ENCODE measurements around the gene HTD2. TPM values are rescaled to one million over a fixed set of nuclear protein-coding genes. Genes with fewer than 3 reads are reported as not detected.

The HTD2 gene
- total and polyA plus RNA-seq, 9 of the 15 experiments (the other 6 are each of a cell fraction or from before 2014, with no cell fraction given): 1.8 to 22.8 (median 9.6) TPM

DNA sequence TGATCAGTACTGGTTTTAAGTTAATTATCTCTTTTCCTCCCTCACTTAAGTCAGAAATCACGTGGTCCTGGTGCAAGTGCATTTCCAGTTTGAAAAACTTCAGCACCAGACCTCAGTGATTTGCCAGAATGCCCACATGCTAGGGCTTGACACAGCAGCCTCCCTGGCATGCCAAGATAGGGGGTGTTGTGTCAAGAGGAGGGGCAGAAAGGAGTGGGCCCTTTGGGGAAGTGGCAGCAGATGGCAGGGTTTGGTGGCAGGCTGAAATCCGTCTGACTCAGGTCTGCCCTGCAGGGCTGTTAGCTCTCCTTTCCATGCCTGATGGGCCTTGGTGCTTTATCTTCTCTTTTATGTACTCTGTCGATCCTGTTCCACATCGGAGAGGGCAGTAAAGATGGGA lies 49.7 kb downstream of the HTD2 start (continued):
- no peak for TF ChIP-seq HNRNPUL1 (IDR thresholded peaks at IDR 0.05; ENCODE audit: low read length)

DNA sequence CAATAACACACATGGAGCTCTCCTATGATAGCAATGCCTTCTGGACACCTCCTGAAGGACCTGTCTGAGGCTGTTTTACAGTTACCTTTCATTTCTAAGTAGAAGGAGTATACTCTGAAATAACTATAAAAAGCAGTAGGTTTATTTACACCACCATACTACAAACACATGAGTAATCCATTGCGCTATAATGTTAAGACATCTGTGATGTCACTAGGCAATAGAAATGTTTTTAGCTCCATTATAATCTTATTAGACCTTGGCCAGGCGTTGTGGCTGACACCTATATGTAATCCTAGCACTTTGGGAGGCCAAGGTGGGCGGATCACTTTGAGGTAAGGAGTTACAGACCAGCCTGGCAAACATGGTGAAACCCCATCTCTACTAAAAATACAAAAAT lies 51.1 kb downstream of the HTD2 start:
- FAIRE-seq (no peak), DNase-seq (ENCODE audit: extremely low read depth in 1 of 4, low spot score in 3 of 4) (no peak), ATAC-seq (no peak)
- no peaks in the 10 kb centered on the region for H4K20me1 ChIP-seq (replicated peaks; ENCODE audit: control insufficient read depth, insufficient read depth, low read length)
- POLR2A ChIA-PET: no interaction called here
- in situ Hi-C loops (cut with MboI) (no loop called here), intact Hi-C loops (cut with micrococcal nuclease) (no loop called here)
- H3K4me3 ChIP-seq: no peak overlapping the region
- H3K9me1 ChIP-seq (ENCODE audit: control insufficient read depth, insufficient read depth, low read length): no peaks in the 10 kb centered on the region
- BruUV-seq (replicated peaks): no TSS peak
- H3K9ac ChIP-seq (ENCODE audit: insufficient read depth in 1 of 2, low read depth in 2 of 2, low read length in 2 of 2): no peak overlapping the region
- no peak overlapping the region for H3K4me2 ChIP-seq (ENCODE audit: insufficient read depth, low read length)
- CTCF ChIA-PET (ENCODE audit: low intra/inter-chr PET ratio): no interaction called here
- no peaks in the 10 kb centered on the region for H3K36me3 ChIP-seq (ENCODE audit: control insufficient read depth, insufficient read depth, low read length)
- no peak overlapping the region for H2AFZ ChIP-seq (ENCODE audit: low read depth, low read length)
- H3K27me3 ChIP-seq (ENCODE audit: control insufficient read depth in 2 of 2, insufficient read depth in 2 of 2, low read length in 2 of 2): no peaks in the 10 kb centered on the region
- no peaks in the 10 kb centered on the region for H3K79me2 ChIP-seq (ENCODE audit: control insufficient read depth, insufficient read depth, low read length)
- H3K27ac ChIP-seq (ENCODE audit: extremely low read depth, low read depth, low read length): no peak overlapping the region
- no peaks in the 10 kb centered on the region for H3K9me3 ChIP-seq (replicated peaks; ENCODE audit: control insufficient read depth, insufficient read depth, low read depth, low read length)
- WGBS (ENCODE audit: insufficient coverage, low coverage, missing lambda C conversion rate): 78% methylated on average over 3 of the region's 3 CpGs
- no peaks in the 10 kb centered on the region; a peak in 1 of 5 replicates for H3K4me1 ChIP-seq (replicated peaks in 1 of 2; ENCODE audit: control insufficient read depth in 2 of 2, insufficient read depth in 2 of 2, low read length in 2 of 2)
- TF ChIP-seq ZBED1 (IDR thresholded peaks at IDR 0.05): no peak
- no peak for TF ChIP-seq KAT2B (IDR thresholded peaks at IDR 0.05; ENCODE audit: low read depth, low read length)
- no peak for TF ChIP-seq PHB (CRISPR knock-in tag; IDR thresholded peaks at IDR 0.05)
- TF ChIP-seq, protein P1, sequence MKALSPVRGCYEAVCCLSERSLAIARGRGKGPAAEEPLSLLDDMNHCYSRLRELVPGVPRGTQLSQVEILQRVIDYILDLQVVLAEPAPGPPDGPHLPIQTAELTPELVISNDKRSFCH (CRISPR knock-in tag; IDR thresholded peaks at IDR 0.05): no peak
- TF ChIP-seq, protein P1 (tag; IDR thresholded peaks at IDR 0.05): no peak
- TF ChIP-seq ZNF143 (CRISPR knock-in tag; IDR thresholded peaks at IDR 0.05): no peak
- TF ChIP-seq FUS (optimal IDR thresholded peaks at IDR 0.05; ENCODE audit: low read depth, low read length): no peak
- TF ChIP-seq, protein P2, sequence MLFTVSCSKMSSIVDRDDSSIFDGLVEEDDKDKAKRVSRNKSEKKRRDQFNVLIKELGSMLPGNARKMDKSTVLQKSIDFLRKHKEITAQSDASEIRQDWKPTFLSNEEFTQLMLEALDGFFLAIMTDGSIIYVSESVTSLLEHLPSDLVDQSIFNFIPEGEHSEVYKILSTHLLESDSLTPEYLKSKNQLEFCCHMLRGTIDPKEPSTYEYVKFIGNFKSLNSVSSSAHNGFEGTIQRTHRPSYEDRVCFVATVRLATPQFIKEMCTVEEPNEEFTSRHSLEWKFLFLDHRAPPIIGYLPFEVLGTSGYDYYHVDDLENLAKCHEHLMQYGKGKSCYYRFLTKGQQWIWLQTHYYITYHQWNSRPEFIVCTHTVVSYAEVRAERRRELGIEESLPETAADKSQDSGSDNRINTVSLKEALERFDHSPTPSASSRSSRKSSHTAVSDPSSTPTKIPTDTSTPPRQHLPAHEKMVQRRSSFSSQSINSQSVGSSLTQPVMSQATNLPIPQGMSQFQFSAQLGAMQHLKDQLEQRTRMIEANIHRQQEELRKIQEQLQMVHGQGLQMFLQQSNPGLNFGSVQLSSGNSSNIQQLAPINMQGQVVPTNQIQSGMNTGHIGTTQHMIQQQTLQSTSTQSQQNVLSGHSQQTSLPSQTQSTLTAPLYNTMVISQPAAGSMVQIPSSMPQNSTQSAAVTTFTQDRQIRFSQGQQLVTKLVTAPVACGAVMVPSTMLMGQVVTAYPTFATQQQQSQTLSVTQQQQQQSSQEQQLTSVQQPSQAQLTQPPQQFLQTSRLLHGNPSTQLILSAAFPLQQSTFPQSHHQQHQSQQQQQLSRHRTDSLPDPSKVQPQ (CRISPR knock-in tag; IDR thresholded peaks at IDR 0.05; ENCODE audit: borderline replicate concordance): no peak
- TF ChIP-seq, protein P3, sequence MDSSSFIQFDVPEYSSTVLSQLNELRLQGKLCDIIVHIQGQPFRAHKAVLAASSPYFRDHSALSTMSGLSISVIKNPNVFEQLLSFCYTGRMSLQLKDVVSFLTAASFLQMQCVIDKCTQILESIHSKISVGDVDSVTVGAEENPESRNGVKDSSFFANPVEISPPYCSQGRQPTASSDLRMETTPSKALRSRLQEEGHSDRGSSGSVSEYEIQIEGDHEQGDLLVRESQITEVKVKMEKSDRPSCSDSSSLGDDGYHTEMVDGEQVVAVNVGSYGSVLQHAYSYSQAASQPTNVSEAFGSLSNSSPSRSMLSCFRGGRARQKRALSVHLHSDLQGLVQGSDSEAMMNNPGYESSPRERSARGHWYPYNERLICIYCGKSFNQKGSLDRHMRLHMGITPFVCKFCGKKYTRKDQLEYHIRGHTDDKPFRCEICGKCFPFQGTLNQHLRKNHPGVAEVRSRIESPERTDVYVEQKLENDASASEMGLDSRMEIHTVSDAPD (CRISPR knock-in tag; IDR thresholded peaks at IDR 0.05): no peak
- TF ChIP-seq ZNF3 (CRISPR knock-in tag; IDR thresholded peaks at IDR 0.05): no peak
- TF ChIP-seq, protein P4, sequence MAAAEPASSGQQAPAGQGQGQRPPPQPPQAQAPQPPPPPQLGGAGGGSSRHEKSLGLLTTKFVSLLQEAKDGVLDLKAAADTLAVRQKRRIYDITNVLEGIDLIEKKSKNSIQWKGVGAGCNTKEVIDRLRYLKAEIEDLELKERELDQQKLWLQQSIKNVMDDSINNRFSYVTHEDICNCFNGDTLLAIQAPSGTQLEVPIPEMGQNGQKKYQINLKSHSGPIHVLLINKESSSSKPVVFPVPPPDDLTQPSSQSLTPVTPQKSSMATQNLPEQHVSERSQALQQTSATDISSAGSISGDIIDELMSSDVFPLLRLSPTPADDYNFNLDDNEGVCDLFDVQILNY (CRISPR knock-in tag; IDR thresholded peaks at IDR 0.05): no peak
- TF ChIP-seq, protein P5, sequence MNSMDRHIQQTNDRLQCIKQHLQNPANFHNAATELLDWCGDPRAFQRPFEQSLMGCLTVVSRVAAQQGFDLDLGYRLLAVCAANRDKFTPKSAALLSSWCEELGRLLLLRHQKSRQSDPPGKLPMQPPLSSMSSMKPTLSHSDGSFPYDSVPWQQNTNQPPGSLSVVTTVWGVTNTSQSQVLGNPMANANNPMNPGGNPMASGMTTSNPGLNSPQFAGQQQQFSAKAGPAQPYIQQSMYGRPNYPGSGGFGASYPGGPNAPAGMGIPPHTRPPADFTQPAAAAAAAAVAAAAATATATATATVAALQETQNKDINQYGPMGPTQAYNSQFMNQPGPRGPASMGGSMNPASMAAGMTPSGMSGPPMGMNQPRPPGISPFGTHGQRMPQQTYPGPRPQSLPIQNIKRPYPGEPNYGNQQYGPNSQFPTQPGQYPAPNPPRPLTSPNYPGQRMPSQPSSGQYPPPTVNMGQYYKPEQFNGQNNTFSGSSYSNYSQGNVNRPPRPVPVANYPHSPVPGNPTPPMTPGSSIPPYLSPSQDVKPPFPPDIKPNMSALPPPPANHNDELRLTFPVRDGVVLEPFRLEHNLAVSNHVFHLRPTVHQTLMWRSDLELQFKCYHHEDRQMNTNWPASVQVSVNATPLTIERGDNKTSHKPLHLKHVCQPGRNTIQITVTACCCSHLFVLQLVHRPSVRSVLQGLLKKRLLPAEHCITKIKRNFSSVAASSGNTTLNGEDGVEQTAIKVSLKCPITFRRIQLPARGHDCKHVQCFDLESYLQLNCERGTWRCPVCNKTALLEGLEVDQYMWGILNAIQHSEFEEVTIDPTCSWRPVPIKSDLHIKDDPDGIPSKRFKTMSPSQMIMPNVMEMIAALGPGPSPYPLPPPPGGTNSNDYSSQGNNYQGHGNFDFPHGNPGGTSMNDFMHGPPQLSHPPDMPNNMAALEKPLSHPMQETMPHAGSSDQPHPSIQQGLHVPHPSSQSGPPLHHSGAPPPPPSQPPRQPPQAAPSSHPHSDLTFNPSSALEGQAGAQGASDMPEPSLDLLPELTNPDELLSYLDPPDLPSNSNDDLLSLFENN (IDR thresholded peaks at IDR 0.05; ENCODE audit: low read depth in 2 of 2, low read length in 2 of 2): no peak

All from K562 (cell line).